ENCODE results near the gene MYO15A. TPM values are rescaled to one million over a fixed set of nuclear protein-coding genes. Genes with fewer than 3 reads are reported as not detected.

MYO15A gene
- total and polyA plus RNA-seq, 2 donors (not counting 1 experiment from before 2014, with no cell fraction given): 2.5 to 3.1 TPM

GRCh38 chr17:18119166-18119745 is 10.7 kb downstream of the MYO15A start:
- H3K27ac ChIP-seq (ENCODE audit: low read length in 2 of 2): no peak overlapping the region
- peaks cover 0 to 21% (median 0%) of the 10 kb centered on the region in 3 donors for H3K9me3 ChIP-seq (ENCODE audit: control extremely low read depth in 1 of 3, control insufficient read depth in 2 of 3, insufficient read depth in 1 of 3, low read length in 2 of 3)
- H3K4me2 ChIP-seq (replicated peaks; ENCODE audit: low read depth, low read length, poor library complexity, severe bottlenecking): no peak overlapping the region
- no peaks in the 10 kb centered on the region for H3K4me1 Mint-ChIP-seq
- H3K9ac ChIP-seq (ENCODE audit: low read length): no peak overlapping the region
- CTCF ChIA-PET: no interaction called here
- no peaks in the 10 kb centered on the region for H4K20me1 ChIP-seq (ENCODE audit: control insufficient read depth, insufficient read depth, low read length, poor library complexity, severe bottlenecking)
- TF ChIP-seq EZH2 (IDR thresholded peaks at IDR 0.05; ENCODE audit: borderline replicate concordance, insufficient read depth, low read depth, low read length, poor library complexity, severe bottlenecking): no peak
- no peak for TF ChIP-seq CTCF (IDR thresholded peaks at IDR 0.05)
- ATAC-seq (ENCODE audit: low read depth) (no peak), DNase-seq (no peak)
- peaks cover 2% of the 10 kb centered on the region for H3K9me3 Mint-ChIP-seq (ENCODE audit: insufficient read depth)
- H3K36me3 ChIP-seq (replicated peaks in 1 of 2; ENCODE audit: control extremely low read depth in 1 of 2, control insufficient read depth in 1 of 2, extremely low read depth in 1 of 2, insufficient read depth in 2 of 2, low read length in 1 of 2): no peaks in the 10 kb centered on the region
- H3K27ac Mint-ChIP-seq: no peak overlapping the region
- no peaks in the 10 kb centered on the region for H3K79me2 ChIP-seq (ENCODE audit: control insufficient read depth, insufficient read depth, low read length)
- intact Hi-C loops (cut with micrococcal nuclease): no loop called here
- 97% methylated on average over 57 of the region's 57 CpGs for WGBS (ENCODE audit: insufficient coverage)
- POLR2A ChIA-PET: no interaction called here
- no peaks in the 10 kb centered on the region for H3K4me1 ChIP-seq (ENCODE audit: control insufficient read depth in 2 of 2, insufficient read depth in 2 of 2, low read length in 2 of 2)
- H3K4me3 ChIP-seq (ENCODE audit: control extremely low read depth in 1 of 5, extremely low read depth in 1 of 5, insufficient read depth in 1 of 5, low read depth in 2 of 5, low read length in 4 of 5): no peak overlapping the region
- no peaks in the 10 kb centered on the region for H3K27me3 Mint-ChIP-seq
- no peak overlapping the region for H3K4me3 Mint-ChIP-seq
- H3K27me3 ChIP-seq (replicated peaks in 1 of 4; ENCODE audit: control extremely low read depth in 1 of 4, control insufficient read depth in 3 of 4, insufficient read depth in 4 of 4, low read length in 3 of 4): peaks cover 0 to 5% (median 0%) of the 10 kb centered on the region in 4 experiments
- H2AFZ ChIP-seq (ENCODE audit: insufficient read depth, low read depth, low read length, poor library complexity, severe bottlenecking): no peak overlapping the region

- no peak overlapping the region for H3K9ac ChIP-seq (ENCODE audit: low read length)
- H3K36me3 ChIP-seq (replicated peaks in 1 of 2; ENCODE audit: control extremely low read depth in 1 of 2, control insufficient read depth in 1 of 2, extremely low read depth in 1 of 2, insufficient read depth in 2 of 2, low read length in 1 of 2): no peaks in the 10 kb centered on the region
- Mint-ChIP-seq H3K4me1 (no peaks in the 10 kb centered on the region), H3K4me3 (no peak overlapping the region), H3K9me3 (ENCODE audit: insufficient read depth) (peaks cover 2% of the 10 kb centered on the region), H3K27me3 (no peaks in the 10 kb centered on the region), H3K27ac (no peak overlapping the region)
- 98% methylated on average over 30 of the region's 30 CpGs for WGBS (ENCODE audit: insufficient coverage)
- peaks cover 0 to 5% (median 0%) of the 10 kb centered on the region in 4 experiments for H3K27me3 ChIP-seq (replicated peaks in 1 of 4; ENCODE audit: control extremely low read depth in 1 of 4, control insufficient read depth in 3 of 4, insufficient read depth in 4 of 4, low read length in 3 of 4)
- no peak for TF ChIP-seq EZH2 (IDR thresholded peaks at IDR 0.05; ENCODE audit: borderline replicate concordance, insufficient read depth, low read depth, low read length, poor library complexity, severe bottlenecking)
- no peak for TF ChIP-seq CTCF (IDR thresholded peaks at IDR 0.05)
- no peaks in the 10 kb centered on the region for H3K79me2 ChIP-seq (ENCODE audit: control insufficient read depth, insufficient read depth, low read length)
- H3K4me2 ChIP-seq (replicated peaks; ENCODE audit: low read depth, low read length, poor library complexity, severe bottlenecking): no peak overlapping the region
- ChIA-PET CTCF (no interaction called here), POLR2A (no interaction called here)
- H2AFZ ChIP-seq (ENCODE audit: insufficient read depth, low read depth, low read length, poor library complexity, severe bottlenecking): no peak overlapping the region
- H3K4me1 ChIP-seq (ENCODE audit: control insufficient read depth in 2 of 2, insufficient read depth in 2 of 2, low read length in 2 of 2): no peaks in the 10 kb centered on the region
- no peaks in the 10 kb centered on the region for H4K20me1 ChIP-seq (ENCODE audit: control insufficient read depth, insufficient read depth, low read length, poor library complexity, severe bottlenecking)
- ATAC-seq (ENCODE audit: low read depth) (no peak), DNase-seq (no peak)
- intact Hi-C loops (cut with micrococcal nuclease): no loop called here
- H3K4me3 ChIP-seq (ENCODE audit: control extremely low read depth in 1 of 5, extremely low read depth in 1 of 5, insufficient read depth in 1 of 5, low read depth in 2 of 5, low read length in 4 of 5): no peak overlapping the region
- peaks cover 0 to 21% (median 0%) of the 10 kb centered on the region in 3 donors for H3K9me3 ChIP-seq (ENCODE audit: control extremely low read depth in 1 of 3, control insufficient read depth in 2 of 3, insufficient read depth in 1 of 3, low read length in 2 of 3)
- no peak overlapping the region for H3K27ac ChIP-seq (ENCODE audit: low read length in 2 of 2)
These were observed 11.4 kb downstream of the MYO15A start for GRCh38 chr17:18119938-18120337.

Measured in B cell (primary cell).